GM11168 (cell line): ENCODE results near the gene HACD1.

Experiments
- in situ Hi-C: fragments of 300-500 bp; cut with MboI; formaldehyde crosslinking; loops from one replicate; pipeline ENCODE4 v1.12.0; 2022; ENCODE audit warnings: low sequenced_read_pairs; ENCODE audit not compliant: unreplicated experiment

HACD1 gene, protein sequence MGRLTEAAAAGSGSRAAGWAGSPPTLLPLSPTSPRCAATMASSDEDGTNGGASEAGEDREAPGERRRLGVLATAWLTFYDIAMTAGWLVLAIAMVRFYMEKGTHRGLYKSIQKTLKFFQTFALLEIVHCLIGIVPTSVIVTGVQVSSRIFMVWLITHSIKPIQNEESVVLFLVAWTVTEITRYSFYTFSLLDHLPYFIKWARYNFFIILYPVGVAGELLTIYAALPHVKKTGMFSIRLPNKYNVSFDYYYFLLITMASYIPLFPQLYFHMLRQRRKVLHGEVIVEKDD

DNA sequence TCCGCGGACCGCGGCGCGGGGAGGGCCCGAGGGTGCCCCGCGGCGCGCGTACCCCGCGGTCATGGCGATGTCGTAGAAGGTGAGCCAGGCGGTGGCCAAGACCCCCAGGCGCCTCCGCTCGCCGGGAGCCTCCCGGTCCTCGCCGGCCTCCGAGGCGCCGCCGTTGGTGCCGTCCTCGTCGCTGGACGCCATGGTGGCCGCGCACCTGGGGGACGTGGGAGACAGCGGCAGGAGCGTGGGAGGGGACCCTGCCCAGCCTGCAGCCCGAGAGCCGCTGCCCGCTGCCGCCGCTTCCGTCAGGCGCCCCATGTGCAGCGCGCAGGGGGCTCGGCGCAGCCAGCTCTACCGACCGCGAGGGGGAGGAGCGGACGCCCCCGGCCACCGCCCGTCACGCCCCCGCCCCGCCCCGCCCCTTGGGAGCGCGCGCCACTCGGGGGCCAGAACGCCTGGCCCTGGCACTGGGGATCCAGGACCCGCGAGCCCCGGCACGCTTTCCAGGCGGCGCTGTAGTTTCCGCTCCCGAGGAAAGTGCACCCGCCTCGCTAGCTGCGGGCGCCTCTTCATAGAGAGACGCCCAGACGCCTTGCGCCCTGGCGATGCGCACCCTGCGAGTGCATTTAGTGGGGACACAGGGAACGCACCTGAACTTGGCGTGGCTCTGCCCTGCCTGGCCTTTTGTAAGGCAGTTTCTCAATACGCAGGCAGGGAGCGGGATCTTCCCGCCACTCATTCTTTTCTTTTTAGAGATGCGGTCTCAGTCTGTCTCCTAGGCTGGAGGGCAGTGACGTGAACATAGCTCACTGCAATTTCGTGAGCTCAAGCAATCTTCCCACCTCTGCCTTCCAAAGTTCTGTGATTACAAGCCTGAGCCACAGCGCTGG, at the start of gene HACD1:
Gene HACD1, minus strand, starts transcription at position 344 of the 881 bp plus-strand sequence. Its CDS starts 35 bp downstream, at position 309.
- in situ Hi-C loops, result loop anchor here (25.0 kb wide), 1 partner anchor 495 kb away; no protein-coding TSS in a partner anchor

DNA sequence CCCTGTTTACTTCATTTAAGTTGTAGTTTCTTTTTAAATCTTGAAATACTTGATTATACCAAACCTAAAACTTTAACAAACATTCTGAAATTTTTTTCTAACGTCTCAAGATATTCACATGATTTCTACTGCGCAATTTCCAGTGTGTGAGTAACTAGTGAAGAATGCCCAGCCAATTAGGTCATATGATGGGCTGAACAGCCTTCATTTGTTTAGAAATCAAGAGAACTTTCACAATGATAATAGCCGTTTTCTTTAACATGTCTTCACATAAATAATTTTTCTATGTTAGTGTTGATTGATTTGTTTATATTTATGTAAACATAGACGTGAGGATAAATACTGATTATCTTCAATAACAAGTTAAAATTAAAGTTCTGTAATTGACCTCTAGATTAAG, 48.6 kb upstream of the HACD1 start:
- in situ Hi-C loops, result no loop called here

DNA sequence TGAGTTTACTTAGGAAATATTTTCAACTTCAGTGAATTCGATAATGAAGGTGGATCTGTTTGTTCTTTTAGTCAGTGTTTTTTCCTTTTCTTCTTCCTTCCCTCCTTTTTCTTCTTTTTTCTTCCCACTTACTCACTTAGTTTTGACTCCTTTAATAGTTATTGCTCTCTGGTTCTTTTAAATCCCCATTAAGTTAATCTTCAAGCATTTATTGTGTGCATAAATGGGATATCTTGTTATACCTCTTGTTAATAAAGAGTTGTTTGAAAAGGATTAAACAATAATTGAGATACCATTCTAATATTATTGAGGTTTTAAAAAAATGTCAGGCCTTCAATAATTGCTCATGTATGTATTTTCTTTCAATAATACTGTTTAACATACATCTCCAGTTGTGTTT, 46.3 kb upstream of the HACD1 start:
- in situ Hi-C loops, result no loop called here

DNA sequence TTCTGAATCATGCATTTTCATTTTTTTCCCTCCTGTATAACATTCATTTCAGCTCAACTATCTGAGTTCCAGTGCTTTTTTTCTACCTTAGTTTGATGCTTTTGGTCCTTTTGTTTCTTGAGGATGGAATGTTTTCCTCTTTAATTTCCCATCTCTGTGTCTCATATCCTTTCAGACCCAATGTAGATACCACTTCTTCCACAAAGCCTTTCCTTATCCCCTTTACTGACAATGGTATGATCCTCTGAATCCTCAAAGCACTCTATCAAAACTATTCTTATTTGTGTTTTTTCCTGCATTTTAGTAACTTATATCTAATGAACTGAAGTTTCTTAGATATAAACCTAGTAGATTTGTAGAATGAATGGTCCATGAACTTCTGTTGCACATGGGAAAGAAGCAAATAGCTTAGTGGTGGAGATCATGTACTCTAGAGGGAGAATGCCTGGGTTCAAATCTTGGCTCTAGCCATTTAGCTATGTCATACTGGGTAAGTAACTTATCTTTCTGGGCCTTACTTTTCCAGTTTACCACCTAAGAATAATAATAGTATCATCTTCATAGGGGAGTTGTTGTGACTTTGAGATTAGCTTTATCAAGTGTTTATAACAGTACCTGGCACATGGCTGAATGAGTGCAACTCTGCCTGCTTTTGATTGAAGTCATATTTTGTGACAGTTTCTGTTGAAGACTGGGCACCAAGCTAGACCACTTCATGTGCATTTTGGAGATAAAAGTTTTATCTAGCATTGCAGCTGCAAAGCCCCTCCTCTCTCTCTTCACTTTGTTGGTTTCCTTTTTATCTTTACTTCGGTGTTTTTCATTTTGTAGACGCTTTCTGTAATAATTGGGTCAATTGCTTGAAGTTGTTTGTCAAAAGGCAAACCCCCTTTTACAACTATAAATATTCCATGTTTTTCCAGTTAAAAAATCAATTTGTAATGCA, 45.3 kb upstream of the HACD1 start:
- in situ Hi-C loops, result no loop called here

DNA sequence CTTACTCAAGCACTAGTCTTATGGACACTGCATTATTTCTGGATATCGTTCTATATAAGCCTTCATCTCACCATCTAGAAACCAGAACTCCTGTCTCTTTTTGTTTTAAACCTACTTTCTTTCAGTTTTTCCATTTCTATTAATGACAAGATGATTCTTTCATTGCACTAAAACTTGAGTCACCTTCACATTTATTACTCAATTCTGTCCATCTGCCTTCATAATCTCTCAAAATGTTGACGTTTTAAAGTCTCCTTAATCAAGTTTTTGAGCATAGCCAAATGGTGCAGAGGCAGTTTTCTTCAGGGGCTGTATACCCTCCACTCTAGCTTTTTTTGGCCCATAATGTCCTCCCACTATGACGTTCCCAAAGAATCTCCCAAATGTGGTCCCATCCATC, 44.3 kb upstream of the HACD1 start:
- in situ Hi-C loops, result no loop called here

DNA sequence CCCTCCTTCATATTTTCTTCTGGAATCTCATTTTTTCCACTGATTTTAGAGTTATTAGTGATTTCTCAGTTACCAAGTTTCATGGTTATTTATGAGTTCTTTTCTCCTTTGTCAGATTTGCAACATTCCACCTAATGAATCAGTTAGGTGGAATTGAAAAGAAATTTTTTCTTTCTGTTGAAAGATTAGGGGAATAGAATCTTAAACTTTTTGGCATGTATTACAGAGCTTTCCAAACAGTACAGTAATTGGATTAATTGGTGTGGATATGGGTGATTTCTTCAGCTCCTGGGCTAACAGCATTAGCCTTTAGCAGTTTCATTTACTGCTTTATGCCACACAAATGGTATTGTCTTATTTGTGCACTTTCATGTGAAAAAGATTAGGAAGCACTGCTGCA, 43.7 kb upstream of the HACD1 start:
- in situ Hi-C loops, result no loop called here

DNA sequence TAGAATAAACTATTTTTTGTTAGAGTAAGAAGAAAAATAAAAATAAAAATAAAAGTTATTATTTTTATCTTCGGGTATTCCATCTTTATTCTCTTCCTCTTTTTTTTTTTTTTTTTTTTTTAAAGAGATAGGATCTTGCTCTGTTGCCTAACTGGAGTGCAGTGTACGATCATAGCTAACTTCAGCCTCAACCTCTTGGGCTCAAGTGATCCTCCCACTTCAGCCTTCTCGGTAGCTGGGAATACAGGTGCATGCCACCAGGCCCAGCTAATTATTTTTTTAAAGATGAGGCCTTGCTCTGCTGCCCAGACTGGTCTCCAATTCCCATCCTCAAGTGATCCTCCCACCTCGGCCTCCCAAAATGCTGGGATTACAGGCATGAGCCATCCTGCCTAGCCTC, 42.2 kb upstream of the HACD1 start:
- in situ Hi-C loops, result no loop called here

DNA sequence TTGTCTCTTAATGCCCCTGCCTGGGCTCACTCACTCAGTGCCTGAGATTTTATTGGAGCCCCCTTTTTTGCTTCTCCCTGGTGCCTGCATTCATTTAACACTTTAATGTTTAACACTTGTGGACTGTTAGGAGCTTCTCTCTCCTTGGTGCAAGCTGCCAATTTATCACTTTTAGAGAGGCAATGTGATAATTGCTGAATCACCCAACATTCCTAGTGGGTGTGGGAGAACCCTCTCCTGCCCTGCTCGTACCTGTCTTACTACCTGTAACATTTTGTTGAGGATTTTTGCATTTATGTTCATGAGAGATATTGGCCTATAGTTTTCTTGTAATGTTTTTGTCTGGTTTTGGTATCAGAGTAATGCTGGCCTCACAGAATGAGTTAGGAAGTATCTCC, 39.9 kb upstream of the HACD1 start:
- in situ Hi-C loops, result no loop called here

DNA sequence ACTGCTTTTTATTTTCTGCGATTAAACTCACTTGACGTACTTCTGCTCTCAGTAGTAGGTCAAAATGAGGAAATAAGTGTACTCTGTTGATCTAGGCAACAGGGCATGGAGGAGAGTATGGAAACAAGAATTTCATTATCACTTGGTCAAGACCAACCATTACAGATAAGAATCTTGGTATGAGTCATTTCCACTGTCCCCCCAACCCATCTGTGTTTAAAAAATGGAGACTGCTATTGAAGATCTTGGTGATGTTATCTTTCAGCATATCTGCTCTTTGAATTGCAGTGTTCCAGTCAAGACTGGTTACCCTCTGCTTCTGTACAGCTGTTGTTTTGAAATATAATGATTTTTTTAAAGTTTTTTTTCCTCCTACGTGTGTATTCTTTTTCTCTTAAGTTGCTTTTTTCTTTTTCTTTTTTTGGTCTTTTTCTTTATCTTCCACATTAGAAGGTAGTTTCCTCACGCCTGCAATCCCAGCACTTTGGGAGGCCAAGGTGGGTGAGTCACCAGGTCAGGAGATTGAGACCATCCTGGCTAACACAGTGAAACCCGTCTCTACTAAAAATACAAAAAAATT, 38.5 kb upstream of the HACD1 start:
- in situ Hi-C loops, result no loop called here

DNA sequence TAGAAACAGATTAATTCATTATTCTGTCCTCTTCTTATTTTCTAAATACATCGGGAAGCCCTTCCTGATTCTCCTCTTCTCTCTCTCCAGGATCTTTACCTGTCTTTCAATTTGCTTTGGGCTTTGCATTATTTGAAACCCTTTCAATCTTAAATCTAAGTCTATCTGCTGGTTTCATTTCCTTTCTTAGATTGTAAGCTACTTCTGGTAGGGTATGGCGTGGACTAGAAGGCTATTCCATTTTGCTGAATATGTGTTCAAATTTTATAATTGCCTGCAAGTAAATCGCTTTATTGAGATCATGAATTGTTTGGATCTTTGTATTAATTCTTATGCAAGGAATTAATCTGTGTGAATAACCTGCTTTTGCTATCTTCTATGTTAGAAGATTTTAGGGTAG, 37.8 kb upstream of the HACD1 start:
- in situ Hi-C loops, result no loop called here

DNA sequence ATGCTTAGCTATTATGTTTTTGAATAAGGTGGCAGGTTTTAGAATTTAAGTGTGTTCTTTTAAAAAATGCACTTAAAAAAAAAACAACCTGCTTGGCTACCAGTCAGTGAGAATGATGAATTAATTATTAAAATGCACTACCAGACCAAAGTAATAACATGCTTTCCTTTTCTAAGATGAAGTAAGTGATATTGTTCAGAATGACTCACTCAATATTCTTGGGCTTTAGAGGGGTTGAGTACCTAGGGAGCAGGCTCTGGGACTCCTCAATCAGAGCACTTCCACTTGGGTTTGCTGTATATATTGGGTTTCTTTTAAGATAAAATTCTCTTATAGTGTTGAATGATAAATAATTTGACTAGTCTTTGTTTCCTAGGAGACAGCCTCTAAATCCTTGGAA, 35.4 kb upstream of the HACD1 start:
- in situ Hi-C loops, result no loop called here

DNA sequence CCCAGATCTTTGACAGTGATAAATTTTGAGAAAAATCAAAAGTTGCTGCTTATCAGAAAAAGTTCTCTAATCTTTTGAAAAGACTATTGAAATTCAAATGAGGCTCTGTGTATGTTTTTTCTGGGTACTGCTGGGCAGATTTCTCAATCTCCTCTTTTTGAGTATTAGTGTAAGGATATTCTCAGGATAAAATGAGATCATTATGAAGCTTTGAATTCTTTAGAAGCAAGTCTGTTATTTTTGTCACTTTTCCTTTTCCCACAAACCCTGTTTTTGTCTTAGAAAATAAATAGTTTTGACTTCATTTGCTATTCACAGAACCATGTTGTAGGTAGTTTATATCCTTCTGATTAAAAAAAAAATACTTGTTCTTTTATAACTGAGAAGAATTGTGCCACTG, 34.7 kb upstream of the HACD1 start:
- in situ Hi-C loops, result no loop called here

DNA sequence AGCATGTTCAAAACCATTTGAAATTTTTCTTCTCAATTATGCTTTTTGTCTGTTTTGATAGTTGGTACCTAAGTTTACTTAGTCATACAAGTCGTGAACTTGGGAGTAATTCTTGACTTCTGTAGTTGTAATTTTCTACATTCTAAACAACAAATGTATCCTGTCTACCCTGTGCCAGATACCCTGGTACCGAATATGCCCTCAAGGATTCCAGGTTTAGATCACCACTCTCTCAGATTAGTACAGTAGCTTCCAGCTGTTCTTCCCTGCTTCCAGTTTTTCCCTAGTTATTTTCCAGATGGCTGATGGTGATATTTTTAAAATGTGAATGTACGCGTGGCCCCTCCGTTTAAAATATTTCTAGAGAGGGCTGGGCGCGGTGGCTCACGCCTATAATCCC, 33.2 kb upstream of the HACD1 start:
- in situ Hi-C loops, result no loop called here

DNA sequence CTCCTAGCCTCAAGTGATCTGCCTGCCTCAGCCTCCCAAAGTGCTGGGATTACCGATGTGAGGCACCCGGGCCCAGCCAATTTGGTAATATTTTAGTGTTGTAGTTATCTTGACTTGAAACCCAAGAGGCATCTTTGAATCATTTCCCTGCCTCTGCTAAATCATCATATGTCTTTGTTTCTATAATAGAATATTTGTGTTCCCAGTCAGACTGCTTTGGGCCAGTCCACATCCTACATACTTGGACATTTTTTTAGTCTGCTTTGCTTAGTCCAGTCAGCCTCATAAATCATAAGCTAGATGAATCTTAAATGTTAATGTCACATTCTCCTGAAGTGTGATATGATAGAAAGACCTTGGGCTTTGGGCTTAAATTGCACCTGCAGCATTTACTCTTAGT, 32.7 kb upstream of the HACD1 start:
- in situ Hi-C loops, result no loop called here

DNA sequence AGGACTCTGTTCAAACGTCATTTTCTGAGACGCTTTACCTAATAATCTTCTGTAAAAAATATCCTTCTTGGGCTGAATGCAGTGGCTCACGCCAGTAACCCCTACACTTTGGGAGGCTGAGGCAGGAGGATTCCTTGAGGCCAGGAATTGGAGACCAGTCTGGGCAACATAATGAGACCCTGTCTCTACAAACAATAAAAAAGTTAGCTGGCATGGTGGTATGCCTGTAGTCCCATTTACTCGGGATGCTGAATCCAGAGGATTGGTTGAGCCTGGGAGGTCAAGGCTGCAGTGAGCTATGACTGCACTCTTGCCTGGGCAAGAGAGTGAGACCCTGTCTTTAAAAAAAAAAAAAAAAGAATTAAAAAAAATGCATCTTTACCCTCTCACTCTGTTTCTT, 31.9 kb upstream of the HACD1 start:
- in situ Hi-C loops, result no loop called here

DNA sequence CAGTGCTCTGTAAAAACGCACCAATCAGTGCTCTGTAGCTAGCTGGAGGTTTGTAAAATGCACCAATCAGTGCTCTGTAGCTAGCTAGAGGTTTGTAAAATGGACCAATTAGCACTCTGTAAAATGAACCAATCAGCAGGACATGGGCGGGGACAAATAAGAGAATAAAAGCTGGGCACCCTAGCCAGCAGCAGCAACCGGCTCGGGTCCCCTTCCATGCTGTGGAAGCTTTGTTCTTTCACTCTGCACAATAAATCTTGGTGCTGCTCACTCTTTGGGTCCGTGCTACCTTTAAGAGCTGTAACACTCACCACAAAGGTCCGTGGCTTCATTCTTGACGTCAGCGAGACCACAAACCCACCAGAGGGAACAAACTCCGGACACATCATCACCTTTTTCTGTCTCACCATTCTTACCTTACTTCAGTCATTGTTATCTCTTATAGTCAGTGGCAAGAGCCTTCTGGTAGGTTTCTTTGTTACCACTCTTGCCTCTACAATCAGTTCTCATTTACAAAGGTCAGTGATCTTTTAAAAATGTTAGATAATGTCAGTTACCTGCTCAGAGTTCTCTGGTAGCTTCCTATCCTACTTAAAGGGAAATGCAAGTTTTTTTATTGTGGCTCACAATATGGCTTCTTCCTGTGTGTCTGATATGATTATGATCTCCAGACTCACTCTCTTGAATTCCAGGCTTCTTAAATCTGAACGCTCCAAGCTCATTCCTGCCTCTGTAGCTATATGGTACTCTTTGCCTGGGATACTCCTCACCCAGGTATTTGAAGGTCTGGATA, 31.3 kb upstream of the HACD1 start:
- in situ Hi-C loops, result no loop called here

DNA sequence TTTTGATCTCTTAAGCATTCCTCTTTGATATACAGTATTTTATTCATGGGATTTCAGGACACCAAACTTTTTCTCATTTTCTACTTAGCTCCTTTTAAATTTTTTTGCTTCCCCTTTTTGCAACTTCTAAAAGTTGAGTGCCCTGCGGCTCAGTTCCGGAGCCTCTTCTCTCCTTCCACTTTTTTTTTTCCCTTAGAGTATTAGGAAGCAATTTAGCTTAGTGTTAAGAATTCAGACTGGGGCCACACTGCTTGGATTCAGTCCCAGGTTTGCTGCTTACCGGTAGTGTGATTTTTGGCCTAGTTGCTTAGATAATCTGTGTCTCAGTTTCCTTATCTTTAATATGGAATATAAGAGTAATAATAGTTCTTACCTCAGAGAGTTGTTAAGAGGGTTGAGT, 30.2 kb upstream of the HACD1 start:
- in situ Hi-C loops, result no loop called here

DNA sequence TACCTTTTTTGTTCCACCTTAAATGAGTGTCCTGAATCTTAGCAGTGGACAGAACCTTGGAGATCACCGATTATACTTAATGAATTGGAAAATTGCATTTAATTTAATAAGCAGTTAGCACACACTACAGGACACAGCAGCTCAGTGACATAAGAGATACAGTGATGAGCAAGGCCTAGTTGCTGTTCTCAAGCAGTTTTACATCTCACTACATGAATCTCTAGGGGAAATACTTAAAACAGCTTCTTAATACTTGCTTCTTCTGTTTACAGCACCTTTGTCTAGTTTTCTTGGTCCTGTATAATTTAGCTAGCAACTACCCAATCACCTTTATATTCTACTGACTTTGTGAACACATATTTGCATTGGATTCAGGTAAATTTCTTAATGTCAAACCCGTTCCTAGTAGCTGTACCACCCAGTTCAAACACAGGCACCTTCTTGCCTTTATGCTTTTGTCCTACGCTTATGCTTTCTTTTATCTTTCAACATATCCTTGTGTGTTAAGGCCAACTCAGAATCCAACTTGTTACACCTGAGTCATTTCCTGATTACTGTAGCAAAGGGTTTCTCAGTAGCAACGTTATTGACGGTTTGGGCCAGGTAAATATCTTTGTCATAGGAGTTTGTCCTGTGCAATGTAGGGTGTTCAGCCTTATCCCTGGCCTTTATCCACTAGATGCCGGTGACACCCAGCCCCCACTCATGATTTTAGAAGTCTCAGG, 28.6 kb upstream of the HACD1 start:
- in situ Hi-C loops, result no loop called here

DNA sequence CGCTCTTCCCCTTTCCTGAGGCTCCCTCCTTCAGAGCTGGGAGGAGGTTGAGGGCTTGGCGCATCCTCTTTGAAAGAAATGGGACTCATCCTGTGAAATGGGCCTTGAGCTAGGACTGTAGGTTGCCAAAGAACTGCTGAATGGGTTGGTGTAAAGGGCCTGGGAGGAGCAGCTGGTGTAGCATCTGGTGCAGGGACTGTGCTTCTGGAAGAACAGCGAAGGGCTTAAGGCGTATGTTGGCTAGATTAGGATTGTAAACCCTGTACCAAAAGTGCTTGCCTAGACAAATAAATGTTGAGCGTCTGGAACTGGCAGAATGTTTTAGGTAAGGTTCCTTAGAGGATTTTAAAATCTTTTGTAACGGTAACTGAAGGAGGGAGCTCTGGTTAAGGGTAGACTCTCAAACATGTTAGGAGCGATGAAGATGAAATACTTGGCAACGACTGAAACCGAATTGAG, 27.3 kb upstream of the HACD1 start:
- in situ Hi-C loops, result no loop called here
